T1000 (cell line): ENCODE results near the gene PLA2G6.
"Not testable (repeated sequence)": the region's sequence is repeated elsewhere in the genome, so short reads cannot be mapped to it uniquely, and the experiment has no call there.

Source experiments
- DNase-seq: peaks from one replicate; lab custom pipeline; 2025; ENCODE audit warnings: mixed read lengths; lab: John Stamatoyannopoulos, UW

PLA2G6 gene

DNA sequence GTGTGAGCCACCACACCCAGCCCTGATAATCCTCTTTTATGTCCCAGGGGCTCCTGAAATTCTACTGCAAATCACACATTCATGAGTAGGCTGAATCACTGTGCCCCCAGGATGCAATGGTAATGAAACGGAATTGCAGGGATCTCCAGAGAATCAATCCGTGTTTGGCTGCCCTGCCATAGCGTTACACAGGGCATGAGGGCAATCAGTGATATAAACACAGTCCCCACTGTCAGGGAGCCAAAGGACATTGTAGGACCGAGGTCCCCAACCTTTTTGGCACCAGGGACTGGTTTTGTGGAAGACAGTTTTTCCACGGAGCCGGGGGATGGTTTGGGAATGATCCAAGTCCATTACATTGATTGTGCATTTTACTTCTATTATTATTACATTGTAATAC, 9.0 kb upstream of the PLA2G6 start:
- no peak for DNase-seq

DNA sequence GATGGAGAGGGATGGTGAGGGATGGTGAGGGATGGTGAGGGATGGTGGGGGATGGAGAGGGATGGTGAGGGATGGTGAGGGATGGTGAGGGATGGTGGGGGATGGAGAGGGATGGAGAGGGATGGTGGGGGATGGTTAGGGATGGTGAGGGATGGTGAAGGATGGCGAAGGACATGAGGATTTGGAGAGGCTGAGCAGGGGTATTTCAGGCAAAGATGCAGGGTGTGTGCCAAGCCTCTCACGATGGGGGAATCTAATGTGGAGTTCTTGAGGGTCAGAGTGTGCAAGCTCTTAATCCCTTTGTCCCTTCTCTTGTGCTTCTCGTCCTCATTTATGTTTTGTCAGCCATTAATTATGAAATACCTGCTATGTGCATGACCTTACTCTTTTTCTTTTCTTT, 7.5 kb upstream of the PLA2G6 start:
- no peak for DNase-seq

DNA sequence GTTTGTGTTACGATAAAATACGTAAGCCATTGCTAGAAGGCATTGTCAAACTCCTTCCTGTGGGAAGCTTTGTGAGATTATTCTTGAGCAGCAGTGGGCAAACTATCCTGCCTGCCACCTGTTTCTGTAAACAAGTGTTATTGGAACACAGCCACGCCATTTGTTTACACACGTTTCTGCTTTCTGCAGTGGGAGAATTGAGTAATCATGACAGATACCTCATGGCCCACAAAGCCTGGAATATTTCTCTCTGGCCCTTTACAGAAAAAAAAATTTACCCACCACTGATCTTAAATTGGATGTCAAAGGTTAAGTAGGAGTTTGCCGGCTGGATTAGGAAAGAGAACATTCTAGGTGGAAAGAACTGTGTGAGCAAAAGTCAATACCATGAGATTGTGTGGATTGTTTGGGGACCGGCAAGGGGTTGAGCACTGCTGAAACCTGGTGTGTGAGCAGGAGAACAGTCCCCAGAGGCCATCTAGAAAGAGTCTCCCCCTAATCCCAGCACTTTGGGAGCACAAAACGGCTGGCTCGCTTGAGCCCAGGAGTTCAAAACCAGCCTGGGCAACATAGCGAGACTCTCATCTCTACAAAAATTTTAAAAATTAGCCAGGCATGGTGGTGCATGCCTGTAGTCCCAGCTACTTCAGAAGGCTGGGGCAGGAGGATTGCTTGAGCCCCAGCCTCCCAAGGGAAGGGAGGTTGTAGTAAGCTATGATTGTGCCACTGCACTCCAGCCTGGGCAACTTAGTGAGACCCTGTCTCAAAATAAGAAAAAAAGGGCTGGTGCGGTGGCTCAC, 6.0 kb upstream of the PLA2G6 start:
- no peak for DNase-seq

DNA sequence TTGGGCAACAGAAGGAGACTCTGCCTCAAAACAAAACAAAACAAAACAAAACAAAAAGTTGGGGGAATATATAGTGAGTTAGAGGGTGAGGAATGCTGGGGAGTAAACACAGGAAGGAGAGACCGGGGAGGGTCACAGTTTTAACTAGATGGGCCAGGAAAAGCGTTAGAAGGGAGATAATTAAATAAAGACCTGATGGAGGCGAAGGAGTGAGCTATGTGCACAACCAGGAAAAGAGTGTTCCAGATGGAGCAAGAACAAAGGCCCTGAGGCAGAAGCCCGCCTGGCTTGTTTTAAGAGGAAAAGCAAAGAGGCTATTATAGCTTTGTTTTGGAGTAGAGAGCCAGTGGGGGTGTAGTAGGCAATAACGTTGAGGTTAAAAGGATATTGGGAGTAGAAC, 4.8 kb upstream of the PLA2G6 start:
- no peak for DNase-seq

DNA sequence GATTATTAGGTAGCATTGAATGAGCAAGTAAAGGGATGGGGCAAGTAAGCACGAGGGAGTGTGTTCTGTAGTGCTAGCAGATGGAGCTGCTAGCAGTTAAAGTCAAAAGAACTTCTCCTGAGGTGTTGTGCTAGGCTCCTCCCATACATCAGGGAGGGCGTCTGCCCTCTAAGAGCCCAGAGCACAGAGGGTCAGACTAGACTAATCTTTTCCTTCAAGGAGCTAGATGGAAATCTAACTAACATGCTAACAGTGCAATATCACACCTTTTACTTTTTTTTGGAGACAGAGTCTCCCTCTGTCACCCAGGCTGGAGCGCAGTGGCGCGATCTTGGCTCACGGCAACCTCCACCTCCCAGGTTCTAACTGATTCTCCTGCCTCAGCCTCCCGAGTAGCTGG, 3.2 kb upstream of the PLA2G6 start:
- no peak for DNase-seq

DNA sequence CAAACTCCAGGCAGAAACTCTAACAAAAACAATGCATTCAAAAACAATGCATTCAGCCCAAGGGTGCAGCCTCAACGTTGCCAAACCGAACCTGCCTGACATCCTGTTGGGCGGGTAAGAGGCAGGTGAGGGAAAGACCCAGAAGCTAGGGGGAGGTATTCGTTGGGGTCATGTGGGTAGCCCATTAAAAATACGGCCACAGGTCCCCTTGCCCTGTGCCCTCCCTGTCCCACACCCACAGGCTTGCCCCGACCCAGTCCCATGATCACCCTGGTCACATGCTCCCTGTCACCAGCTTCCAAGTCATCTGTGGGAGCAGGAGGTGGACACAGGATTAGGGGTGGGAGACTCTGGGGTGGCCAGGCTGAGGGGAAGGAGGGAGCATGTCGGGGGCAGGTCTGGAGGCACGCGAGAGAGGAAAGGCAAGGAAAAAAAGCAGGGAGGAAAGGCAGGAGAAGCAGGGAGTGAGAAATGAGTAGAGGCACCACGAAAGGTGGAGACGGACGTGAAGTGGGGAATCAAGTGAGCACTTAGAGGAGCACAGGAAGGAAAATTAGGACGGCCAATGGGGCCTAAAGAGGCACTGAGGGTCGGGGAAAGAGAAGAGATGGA, 683 bp downstream of the PLA2G6 start:
- DNase-seq: no peak

DNA sequence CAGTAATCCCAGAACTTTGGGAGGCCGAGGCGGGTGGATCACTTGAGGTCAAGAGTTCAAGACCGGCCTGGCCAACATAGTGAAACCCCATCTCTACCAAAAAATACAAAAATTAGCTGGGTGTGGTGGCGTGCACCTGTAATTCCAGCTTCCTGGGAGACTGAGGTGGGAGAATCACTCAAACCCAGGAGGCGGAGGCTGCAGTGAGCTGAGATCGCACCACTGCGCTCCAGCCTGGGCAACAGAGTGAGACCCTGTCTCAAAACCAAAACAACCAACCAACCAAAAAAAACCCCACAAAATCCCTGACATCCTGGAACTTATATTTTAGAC, 3.1 kb downstream of the PLA2G6 start:
- DNase-seq: not testable (repeated sequence)

DNA sequence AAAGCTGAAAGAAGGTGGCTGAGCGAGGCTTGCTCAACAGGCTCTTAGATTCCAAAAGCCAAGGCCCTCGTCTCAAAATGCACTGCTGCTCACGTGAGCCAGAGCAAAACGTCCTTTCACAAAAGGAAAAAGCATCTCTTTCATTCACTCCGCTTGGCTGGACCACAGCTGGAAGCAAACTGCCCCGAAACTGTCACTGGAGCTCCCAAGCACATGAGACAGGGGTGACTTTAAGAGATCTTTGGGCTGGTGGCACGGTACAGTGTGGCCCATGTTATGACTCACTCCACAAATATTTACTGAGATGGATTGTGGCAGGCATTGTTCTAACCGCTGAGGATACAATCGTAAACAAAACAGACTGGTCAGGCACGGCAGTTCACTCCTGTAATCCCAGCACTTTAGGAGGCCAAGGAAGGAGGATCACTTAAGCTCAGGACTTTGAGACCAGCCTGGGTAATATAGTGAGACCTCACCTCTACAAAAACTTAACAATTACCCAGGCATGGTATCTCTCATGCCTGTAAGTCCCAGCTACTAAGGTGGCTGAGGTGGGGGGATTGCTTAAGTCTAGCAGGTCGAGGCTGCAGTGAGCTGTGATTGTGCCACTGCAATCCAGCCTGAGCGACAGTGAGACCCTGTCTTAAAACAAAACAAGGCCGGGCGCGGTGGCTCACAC, 3.6 kb downstream of the PLA2G6 start:
- peak; percentile 38 for DNase-seq

DNA sequence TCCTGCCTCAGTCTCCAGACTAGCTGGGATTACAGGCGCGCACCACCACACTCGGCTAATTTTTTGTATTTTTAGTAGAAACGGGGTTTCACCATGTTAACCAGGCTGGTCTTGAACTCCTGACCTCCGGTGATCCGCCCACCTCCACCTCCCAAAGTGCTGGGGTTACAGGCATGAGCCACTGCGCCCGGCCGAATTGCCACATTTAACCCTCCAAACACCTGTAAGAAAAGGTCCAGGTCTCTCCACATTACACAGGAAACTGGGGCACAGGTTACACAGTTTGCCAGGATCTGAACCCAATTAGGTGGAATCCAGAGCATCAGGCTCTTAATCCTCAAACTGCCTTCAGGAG, 4.1 kb downstream of the PLA2G6 start:
- not testable (repeated sequence) for DNase-seq

DNA sequence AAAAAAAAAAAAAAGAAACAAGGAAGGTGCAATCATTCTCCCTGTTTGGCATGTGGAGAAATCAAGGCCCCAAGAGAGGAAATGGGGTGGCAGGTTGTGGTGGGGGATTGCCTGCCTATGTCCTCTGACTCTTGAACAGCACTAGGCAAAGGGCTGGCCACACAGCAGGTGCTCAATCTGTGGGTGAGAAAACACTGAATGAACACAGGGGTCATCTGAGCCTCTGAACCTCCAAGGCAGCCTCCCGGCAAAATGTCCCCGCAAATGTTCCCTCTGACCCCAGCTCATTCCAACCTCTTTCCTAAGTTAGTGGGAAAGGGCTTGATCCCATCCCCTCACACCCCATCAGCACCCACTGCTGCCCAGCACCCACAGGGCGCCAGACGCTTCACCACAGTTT, 4.6 kb downstream of the PLA2G6 start:
- no peak for DNase-seq

DNA sequence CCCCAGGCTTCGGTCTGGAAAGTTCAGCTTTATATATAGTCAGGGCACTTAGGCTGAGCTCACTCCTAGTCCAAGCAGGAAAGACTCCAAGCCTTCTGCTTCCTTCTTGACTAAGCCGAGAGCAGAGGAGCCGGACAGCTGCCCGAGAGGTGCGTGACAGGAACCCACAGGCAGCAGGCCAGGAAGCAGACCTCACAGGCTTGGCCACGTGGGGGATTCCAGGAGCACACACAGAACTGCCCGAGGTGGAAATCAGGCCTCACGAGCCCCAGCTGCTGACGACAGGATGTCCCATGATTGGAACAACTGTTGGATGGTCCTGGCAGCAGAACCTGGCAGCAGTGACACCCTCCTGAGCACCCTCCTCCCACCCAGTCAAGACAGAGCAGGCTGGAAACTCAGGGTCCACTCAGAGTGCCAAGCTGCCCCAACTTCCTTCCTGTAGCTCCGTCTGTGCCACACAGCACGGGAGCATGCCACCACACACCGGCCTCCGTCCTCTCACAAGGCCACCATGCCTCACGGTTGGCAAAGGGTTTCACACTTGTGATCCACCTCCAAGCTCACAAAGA, 5.4 kb downstream of the PLA2G6 start:
- DNase-seq: no peak

DNA sequence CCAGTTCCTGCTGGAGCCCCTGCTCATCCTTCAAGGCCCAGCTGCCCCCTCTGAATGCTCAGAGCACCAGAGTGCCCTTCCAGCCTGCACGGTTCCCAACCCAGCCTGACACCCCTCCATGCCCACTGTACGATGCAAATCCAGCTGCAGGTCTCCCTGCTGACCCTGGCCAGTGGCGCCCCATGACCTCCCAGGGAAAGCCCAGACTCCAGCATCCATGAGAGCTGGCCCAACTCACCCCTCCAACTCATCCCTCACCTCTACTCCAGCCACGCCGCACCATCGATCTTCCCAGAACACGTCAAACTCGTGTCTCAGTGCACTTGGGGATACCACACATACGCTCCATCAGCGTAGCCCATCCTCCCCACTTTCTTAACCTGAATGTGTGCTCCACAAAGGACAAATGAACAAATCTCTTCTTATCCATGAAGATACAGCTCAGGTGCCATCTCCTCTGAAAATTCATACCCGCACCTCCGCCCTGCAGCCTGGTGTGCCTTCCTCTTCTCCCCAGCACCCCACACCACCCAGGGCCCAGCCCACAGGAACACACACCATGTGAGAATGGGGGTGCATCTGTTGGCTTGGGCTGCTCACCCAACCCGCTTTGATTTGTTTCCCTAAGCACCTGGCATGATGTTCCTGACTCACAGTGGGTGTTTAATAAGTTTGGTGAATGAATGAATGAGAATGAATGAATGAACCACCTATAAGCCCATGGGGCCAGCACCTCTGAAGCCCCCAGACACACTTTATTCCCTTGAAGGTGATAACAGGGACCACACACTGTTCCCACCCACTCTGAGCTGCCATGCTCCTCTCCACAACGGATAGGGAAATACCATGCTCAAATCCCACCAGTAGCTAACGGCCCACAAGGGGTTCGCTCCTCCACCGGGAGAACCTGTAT, 6.2 kb downstream of the PLA2G6 start:
- DNase-seq: no peak

DNA sequence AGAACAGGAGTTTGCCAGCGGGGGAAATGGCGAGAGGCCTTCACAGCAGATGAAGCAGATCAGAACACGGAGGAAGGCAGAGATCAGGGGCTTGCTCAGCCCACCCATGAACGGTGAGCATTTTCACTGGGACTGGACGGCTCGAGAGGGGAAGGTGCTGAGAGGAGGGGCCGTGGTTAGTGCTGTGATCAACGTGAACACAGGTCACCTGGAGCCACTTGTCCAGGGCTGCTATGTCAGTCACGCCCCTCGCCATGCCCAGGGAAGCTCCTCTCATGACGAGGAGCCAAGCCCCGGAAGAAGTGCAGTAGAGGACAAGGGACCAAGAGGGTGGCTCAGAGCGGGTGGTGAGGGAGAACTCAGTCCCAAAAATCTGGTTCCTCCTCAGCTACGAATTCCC, 7.0 kb downstream of the PLA2G6 start:
- DNase-seq: no peak

DNA sequence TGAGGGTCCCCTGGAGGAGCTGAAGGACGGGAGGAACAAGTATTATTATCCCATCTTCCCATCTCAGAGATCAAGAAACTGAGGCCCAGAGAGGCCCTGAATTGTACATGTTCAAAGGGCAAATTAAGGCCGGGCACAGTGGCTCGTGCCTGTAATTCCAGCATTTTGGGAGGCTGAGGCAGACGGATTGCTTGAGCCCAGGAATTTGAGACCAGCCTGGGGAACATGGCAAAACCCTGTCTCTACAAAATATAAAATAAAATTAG, 8.1 kb downstream of the PLA2G6 start:
- no peak for DNase-seq

DNA sequence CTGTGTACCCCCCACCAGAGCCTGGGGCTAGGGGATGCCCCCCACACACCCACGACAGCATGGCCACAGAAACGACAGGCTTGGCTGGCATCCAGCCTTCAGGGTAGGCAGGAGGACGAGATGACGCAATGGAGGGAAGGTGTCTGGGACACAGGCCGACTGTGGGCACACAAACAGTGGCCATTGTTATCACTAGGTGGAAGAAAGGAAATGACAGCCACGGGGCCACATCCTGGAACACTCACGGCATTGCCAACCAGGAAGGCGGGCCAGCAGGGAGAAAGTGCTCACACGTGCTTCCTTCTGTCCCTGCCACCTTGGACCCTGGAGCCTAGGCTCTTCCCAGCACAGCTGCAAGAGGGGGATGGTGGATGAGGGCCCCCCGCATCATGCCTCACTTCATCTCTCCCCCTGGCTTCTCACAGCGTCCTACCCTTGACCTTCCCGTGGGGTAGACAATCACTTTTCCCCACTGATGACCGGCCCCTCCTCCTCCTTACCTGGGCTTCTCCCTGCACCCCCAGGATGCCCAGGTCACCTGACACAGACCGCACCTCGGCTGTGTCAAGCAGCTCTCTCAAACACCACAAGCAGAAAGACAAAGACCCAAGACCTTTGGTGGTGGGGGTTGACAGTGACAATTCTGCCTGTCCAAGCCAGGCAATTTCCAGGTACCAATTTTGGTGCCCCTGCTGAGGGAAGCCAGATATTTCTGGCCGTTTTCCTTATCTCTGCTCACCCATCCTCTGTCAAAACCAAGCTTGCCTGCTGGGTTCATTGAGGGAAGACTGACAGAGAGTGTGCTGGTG, 8.6 kb downstream of the PLA2G6 start:
- no peak for DNase-seq

DNA sequence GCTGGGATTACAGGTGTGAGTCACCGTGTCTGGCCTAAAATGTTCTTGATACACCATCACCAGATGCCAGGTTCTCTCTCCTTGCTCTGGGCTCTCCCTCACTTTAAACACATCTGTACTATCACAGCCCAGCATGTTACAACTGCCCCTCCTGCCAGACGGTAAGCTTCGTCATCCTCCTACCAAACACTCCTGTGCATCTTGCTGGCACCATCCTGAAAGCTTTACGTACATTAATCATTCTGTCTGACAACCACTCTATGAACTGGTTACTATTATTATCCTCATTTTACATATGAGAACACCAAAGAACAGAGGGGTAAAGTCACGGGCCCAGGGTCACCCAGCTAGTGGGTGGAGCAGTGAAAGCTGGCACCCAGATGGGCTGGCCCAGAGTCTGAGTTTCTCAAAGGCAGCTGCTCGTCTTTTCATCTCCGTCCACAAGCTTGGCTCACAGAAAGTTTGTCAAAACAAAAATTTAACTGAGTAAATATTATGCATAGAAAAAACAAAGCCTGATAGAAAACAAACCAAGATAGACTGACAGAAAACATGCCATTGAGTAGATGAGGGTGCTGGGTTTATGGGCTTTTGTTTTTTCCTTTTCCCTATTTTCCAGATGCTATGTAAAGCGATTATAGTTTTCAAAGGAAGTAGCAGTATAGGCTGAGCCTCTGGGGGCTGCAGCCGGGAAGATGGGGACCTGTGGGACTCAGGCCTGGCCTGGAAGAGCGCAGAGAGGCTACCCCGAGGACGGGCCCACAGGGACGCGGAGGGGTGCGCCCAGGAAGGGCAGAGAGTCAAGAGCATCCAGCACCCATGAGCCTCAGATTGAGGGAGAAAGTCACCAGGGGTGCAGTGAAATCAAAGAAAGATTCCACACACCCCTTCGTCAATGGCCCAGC, 9.5 kb downstream of the PLA2G6 start:
- no peak for DNase-seq

DNA sequence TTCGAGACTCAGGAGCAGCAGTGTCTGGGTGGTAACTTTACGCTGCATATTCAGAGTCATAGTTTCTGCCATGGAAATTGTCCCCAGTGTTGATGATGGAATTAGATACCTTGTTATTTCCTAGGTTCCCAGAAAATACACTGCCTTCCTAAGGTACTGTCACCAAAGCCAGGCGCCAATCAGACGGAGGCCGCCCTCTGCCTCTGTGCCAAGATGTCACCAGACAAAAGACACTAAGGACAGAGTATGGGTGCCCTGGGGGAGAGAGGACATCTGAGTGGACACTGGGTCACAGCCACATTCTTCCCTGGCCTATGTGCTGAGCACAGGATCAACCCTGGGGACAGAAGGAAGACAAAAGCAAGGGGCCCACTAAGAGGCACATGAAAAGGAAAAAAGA, 11.2 kb downstream of the PLA2G6 start:
- DNase-seq: no peak

DNA sequence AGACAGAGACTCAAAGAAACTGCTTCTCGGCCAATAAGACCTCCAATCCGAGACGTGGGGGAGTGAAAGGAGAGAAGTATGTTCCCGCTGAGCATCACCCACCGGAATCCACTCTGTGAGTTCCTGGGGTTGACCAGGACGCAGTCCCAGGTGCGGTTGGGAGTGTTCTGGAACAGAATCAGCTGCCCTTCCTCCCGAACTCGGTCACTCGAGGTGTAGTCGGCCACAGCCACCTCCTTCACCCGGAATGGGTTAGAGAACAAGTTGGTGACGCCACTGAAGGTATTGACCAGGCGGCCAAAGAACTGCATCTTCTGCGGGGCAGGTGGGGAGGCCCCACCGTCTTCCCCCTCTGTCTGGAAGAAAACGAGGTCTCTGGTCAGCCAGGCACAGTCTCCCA, 12.5 kb downstream of the PLA2G6 start:
- DNase-seq: no peak

DNA sequence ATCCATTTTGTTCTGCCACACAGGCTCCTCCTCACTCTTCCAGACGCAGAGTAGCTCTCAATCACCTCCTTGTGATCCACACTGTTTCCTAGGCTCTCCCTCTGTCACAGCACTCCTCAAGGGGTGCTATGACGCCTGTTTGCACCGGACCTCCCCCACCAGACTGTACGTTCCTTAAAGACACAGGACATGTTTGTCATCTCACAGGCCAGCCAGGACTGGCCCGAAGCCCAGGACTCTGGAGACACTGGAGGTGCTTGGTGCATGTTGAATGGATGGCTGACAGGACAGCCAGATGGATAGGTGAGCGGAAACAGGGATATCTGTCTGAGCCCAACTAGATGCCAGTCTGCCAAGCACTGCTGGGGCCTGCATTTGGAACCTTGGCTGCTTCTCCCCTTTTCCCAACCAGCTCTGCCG, 13.6 kb downstream of the PLA2G6 start:
- no peak for DNase-seq

DNA sequence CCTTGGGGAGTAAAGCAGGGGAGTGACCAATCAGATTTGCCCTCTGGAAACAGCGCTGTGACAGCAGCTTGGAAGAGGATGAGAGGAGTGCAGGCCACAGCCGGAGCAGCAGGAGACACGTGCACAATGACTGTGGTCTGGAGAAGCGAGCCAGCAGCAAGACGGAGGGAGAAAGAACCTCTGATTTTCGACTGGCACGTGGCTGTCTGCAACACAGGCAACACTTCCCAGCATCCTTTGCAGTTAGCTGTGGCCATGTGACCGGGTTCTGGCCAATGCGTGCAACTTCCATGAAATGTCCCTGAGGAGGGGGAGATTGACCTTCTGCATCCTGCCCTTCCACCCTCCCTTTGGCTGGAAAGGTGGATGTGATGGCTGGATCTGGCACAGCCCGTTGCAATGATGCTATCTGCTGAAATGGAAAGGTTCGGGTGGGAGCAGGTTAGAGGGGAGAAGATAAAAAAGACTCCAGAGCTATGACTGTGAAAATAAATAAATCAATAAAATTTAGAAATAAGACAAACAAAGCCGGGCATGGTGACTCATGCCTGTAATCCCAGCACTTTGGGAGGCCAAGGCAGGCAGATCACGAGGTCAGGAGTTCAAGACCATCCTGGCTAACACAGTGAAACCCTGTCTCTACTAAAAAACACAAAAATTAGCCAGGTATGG, 15.6 kb downstream of the PLA2G6 start:
- DNase-seq: no peak
